ENCODE results near the gene WDR26.

WDR26 gene

DNA sequence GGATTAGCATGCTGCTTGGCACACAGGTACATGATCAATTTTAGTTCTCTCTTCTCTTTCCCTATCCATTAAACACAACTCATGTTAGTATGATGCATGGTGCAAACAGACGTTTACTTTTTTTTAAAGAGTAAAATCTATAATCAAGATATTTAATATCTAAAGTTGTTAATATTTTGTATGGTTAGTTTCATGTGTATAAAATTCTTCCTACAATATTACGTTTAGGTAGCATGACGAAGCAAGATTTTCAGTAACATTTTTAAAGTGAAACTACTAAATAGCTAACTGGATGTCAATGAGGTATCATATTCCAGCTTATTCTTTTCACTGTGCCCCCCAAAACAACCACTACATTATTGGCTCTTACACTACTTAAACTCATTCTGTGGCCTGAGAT, 41.3 kb downstream of the WDR26 start:
- DNase-seq: no peak

DNA sequence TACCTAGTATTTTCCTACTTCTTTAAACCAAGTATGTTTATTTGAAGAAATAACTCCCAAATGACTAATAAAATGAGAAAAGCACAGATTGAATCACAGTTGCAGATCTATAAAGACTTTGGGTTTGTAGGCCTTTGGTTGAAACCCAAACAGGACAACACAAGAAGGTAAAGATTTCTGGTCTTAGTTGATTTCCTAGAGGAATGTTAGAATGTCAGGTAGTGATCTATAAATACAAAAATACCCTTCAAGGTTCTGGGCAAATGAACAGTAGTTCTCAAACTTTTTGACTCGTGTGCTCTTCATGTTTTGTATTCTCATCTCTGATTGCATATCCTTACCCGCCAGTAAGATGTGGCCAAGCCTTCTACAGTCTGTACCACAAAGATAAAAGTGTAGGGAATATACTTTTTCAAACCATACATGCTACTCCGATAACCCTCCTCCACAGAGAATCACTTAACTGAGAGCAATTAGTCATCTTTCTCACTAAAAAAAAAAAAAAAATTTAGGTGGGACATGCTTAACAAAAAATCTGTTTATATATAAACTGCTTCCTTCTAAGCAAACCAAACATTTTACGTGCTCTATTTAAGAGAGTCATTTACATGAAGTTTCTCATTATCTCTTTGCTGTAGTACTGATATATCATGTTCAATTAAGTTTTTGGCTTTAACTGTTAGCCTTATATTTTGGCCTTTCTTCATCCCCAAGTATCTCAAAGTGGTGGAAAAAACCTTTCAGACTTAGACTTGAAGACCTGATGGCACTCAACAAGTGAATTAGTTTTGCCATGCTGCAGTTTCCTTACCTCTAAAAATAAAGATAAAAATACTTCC, 42.0 kb downstream of the WDR26 start:
- no peak for DNase-seq

DNA sequence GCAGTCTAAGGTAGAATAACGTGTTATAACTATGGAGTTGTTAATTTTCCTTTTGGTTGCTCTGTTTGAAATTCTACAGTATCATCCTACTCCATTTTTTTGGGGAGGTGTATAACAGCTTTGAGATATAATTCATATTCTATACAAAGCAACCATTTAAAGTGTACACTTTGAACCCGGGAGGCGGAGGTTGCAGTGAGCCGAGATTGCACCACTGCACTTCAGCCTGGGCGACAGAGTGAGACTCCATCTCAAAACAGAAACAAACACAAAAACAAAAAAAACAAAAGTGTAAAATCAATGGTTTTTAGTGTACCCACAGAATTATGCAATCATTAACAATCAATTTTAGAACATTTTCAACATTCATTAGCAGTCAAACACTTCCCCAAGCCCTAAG, 44.1 kb downstream of the WDR26 start:
- DNase-seq: no peak

DNA sequence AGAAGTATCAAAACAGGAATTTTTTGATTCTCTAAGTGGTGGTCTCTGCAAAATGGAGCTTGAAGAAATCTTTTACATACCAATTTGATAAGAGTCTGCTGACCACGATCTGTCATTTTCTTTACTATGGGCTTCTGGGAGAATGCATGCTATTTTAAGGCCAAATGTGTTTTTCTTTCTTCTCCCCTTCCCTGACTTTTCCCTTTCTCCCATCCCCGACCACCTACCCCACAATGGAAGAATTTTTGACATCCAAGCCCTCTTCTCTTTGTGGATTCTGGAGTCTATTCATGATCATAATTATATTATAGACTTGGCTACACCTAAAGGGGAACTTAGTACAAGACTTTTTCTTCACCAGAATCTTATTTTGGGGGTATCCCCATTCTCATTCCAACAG, 46.7 kb downstream of the WDR26 start:
- no peak for DNase-seq

DNA sequence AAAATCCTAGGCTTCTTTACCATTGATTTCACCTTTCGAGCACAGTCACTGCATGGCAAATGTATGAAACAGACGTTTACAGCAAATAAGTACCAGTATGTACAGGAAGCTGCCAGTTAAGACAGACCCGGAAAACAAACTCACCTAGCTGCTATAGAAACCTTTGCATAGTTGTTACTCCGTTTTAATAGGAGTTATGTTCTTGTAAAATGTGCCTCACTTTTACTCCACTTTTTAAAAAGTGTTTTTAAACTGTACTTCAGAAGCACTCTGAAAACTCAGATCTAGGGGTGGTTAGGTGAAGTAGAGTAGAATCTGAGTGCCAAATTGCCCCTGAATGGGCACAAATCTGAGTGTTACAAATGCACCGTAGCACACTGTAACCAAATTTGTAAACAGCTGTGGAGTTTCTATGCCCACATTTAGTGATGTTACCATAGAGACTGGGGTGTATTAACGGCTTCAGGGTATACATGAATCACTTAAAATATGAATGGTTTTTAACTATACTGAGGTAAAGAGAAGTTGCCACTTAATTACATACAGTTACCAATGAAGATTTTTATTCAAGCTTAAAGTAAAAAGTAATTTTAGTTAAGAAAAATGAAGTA, 47.2 kb downstream of the WDR26 start:
- no peak for DNase-seq

DNA sequence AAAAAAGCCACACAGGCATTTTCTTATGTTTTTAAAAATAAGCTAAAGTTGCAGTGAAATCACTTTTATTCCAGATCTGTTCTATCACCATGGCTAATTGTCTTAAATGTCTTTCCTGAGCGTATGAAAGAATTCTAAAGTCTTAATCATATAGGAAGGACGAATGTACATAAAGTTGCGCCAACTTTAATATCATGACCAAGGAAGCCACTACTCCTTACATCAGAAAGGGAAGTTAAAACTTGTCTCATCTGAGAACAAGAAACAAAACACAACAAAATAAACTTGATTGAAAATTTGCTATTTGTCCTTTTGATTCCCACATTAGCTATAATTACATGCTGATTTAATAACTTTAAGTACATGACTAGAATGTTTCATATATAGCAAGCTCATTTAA, 51.4 kb downstream of the WDR26 start:
- DNase-seq: no peak

DNA sequence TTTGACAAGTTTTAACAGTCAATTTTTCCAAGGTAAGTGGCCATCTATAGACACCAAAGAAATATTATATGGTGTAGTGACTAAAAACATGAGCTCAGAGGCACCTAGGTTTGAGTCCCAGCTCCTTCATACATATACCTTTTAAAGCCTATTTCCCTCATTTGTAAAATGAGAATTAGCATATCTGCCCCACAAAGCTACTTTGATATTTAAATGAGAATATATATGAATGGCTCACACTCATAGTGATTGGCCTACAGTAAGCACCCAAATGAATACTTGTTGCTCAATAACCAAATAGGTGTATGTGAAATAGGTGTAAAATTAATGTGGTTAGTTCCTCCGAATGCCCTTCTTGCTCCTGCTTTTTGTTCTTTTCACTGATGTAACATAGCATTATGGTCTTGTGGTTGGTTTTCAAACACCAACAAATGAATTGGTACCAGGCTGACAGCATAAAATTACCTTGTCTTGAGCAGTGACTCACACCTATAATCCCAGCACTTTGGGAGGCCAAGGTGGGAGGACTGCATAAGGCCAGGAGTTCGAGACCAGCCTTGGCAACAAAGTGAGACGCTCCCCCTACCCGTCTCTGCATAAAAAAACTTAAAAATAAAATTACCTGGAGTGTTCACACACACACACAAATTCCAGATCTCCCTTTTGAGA, 52.6 kb downstream of the WDR26 start:
- DNase-seq: no peak

DNA sequence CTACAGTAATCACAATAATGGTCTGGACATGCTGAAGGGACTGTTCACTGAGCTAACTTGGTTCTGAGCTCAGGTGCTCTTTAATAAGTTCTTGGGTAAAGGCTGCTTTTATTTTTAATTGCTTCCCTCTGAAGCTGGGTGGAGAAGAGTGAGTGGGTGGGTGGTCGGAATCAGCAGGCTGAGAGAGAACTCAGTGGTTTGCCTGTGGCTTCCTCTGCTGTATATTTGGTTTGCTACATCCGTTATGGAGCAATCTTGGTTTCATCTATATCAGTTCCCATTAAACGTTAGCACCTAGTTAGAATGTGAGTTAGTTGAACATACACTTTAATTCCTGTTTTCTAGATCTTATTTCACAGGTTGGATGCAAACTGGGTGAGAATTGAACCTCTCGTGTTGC, 54.6 kb downstream of the WDR26 start:
- peak in 1 of 56 donors; percentile 11 for DNase-seq

DNA sequence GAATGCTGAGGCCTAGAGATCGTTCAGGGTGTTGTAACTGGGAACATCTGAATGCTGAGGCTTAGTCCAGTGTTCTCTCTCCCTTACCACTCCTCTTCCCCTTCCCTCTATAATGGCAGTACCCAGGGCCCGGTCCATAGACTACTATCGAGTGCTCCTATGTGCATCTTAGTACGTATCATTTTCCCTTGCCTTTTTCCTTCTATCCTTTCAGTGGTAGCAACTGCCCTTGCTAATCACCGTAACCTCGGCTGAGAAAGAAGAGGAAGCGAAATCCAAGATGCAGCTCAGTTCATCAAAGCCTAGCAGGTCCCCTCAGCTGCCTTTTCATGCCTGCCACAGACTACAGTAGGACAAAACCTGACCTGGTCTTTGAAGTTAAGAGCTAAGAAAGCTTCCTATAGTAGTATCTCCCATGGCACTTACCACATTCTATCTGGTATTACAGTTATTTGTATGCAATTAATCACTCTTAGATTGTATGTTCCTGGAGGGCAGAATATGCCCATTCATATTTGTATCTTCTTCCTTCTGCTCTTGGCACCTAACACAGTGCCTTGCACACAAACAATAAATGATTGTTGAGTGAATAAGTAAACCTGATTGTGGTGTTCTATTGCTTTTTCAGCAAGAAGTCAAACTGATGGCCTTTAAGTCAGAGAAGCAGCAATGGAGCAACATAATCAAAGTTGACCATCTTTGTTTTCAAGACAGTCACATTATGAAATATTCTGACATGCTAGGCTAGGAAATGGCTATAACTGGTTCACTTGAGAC, 55.6 kb downstream of the WDR26 start:
- DNase-seq: no peak

DNA sequence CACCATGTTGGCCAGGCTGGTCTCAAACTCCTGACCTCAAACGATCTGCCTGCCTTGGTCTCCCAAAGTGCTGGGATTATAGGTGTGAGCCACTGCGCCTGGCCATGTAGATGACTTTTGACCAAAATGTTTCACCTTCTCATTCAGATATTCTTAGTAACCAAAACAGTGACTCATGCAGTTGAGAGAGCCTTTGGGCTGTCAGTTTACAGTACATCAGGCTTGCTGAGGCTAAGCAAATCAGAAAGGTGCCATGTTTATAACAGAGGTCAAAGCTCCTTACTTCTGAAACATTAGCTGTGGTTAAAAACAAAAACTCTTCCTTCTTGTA, 57.0 kb downstream of the WDR26 start:
- no peak for DNase-seq

DNA sequence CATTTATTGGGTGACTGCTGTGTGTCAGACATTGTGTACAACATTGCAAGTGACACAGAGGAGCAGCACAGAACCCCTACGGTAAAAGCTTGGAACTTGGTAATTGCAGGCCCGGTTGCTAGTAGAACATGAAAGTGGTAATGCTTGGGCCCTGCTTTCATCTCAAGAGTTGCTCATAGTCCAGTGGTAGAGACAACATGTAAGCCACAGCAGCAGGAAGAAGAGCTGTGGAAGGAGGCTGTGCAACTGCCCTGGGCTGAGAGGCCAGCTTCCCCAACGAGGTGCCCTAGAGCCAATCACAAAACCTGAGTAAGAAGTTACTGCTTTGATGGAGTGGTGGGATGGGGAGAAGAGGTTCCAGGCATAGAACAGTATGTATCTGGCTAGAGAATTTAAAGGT, 59.5 kb downstream of the WDR26 start:
- DNase-seq: no peak

DNA sequence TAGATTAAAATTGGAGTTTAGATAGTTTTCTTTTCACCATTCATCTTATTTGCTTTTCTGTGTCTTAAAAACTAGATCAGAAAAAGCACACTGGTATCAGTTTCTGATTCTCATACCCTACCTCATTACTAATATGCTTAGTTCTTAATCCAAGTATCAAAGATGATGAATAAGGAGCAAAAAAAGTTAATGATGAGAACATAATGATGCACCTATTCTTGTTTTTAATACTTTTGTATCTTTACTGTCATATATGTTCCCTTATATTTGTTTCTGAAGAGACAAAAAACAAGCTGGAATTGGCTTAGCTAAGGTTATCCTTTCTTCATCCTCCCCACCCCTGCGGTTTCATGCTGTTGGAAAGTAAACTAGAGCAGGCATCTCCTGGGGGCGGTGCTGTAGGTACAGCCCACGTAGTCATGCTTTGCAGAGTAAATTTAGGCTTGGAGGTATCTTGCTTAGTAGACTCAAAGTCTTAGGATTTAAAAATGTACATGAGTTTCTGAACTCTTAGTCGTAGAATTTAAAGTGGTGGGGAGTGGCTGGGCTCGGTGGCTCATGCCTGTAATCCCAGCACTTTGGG, 61.5 kb downstream of the WDR26 start:
- no peak for DNase-seq

DNA sequence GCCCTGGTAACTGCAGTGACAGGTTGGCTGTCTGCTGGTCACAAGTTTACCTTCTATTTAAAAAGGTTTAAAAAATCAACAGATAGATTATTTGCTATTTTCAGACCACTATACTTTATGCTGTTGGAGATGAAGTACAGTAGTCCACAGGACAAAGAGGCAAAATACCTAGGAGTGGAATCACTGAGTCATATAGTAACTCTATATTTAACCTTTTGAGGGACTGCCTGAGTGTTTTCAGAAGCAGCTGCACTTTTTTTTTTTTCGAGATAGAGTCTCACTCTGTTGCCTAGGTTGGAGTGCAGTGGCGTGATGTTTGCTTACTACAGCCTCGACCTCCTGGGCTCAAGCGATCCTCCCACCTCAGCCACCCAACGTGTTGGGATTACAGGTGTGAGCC, 66.2 kb downstream of the WDR26 start:
- DNase-seq: no peak

DNA sequence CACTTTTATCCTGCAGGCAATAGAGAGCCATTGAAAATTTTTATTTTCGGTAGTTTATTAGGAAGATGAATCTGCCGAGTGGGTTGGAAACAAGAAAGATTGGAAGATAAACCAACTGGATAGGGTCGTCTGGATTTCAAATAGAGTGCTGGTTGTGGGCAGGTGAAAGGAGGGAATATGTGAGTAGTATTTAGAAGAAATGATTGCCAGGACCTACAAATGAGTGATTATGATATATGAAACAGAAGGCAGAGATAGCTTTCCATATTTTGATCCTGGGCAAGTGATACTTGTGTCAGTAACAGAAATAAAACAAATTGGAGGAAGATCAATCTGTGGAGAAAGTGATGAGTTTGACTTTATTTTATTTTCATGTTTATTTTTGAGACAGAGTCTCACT, 75.4 kb downstream of the WDR26 start:
- no peak for DNase-seq

DNA sequence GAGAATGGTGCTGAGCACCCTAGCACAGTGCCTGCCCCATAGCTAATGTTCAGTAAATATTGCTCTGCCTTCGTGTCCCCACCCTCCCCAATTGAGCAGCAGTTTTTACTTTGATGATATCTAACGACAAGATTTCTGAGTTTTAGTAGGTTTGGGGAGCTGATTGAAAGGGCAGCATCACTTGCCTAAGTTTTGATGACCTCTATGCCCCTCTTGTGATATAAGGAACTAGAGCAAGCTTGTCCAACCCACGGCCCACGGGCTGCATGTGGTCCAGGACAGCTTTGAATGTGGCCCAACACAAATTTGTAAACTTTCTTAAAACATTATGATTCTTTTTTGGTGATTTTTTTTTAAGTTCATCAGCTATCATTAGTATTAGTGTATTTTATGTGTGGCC, 76.4 kb downstream of the WDR26 start:
- no peak for DNase-seq

DNA sequence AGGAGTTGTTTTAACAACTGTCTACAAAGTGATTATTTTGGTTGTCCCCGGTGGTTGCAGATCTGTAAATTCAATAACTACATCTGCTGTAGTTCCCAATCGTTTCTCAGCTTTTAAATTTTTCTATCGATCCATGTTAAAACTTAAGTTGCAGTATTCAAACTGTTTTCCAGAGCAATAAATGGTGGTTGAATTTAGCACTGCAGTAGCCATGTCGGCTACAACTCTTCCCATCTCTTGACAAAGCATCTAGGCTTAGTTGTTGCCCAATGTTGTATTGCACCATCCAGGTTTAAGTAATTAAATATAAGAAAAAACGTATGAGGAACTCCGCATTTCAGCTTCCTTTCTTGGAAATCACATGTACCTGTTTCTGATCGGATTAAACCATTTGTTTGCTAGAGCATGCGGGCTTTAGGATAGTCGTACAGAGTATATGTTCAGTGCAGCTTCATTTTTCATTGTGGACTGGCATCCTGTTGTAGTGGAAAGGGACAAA, 76.9 kb downstream of the WDR26 start:
- no peak for DNase-seq

DNA sequence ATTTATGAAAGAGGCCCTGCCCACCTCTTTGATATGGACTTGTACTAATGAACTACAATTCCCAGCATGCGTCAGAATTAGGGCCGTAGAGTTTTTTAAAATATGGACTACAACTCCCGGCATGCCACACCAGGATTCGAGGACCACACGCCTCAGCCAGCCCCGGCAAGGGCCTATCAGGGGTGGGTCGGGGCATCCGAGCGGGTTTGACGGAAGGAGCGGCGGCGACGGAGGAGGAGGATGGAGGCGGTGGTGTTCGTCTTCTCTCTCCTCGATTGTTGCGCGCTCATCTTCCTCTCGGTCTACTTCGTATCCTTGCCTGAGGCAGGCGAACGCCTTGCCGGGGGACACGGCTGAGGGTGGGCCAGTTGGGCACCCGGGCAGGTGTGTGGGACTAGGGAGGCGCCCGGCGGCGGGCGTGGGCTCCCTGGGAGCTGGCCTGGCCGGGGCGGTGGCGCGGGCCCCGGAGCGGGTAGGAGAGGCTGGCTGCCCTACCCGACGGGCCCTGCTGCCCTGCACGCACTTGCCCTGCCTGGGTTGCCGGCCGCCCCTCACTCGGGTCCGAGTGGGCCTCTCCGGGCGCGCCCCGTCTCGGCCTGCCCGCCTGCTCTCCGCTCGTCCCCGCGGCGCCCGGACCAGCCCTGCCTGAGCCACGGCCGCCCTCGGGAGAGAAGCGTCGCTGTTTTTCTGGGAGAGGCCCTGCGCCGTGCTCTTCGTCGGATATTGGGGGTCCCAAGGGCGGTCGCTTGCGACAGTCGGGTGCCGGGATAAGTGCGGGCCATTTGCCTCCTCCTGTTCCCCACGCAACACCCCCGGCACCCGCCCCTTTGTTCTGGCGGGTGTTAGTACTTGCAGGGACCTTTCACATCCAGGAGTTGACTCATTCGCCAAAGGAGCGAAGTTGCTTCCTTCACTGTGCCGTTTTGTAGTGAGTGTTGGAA, 77.6 kb downstream of the WDR26 start, which contains the start of gene CNIH4:
TSS of gene CNIH4 (plus strand) at position 195 of the 941 bp plus-strand sequence. CDS start at position 241, 46 bp downstream.
- peak; percentile 44 to 97 (median 84) for DNase-seq

DNA sequence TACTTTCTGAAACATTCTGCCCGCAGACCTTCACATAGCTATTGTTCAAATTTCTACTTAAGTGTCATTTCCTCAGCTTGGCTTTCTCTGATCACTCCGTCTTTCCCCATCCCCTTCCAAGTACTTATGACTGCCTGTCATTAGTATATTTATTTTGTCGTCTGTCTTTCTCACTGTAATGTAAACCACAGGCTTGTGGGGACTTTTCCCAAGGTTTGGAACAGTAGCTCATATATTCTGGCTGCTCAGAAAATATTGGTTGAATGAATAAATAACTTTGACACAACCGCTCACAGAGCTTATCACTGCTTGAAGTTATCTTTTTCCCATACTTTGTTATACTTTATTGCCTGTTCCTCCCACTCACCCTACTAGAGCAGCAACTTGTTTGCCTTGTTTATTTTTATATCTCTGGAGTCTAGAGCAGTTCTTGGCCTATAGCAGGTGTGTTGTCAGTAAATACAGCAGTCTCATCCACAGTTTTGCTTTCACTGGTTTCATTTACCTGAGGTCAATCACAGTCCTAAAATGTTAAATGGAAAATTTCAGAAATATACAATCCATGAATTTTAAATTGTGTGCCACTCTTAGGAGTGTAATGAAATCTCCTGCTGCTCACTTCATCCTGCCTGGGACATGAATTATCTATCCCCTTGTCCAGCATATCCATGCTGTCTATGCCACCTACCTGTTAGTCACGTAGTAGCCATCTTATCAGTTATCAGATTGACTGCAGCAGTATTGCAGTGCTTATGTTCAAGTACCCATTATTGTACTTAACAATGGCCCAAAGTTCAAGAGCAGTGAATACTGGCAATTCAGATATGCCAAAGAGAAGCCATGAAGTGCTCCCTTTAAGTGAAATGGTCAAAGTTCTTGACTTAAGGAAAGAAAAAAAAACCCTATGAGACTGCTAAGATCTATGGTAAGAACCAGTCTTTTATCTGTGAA, 80.3 kb downstream of the WDR26 start:
- DNase-seq: no peak
